Astrocyte (in vitro differentiated cells and primary cell): ENCODE data around the gene P3H1.

Experiments
- CTCF ChIP-seq: IDR thresholded peaks from 2 replicates; pipeline ENCODE4 v1.5.1; 2011; ENCODE audit warnings: low read depth, mild to moderate bottlenecking, inconsistent platforms, low read length, moderate library complexity; ENCODE audit not compliant: insufficient read depth
- EZH2 ChIP-seq: IDR thresholded peaks from 2 replicates; pipeline ENCODE4 v1.6.1; 2012; ENCODE audit warnings: mild to moderate bottlenecking, low read length, inconsistent platforms; ENCODE audit not compliant: insufficient read depth

DNA sequence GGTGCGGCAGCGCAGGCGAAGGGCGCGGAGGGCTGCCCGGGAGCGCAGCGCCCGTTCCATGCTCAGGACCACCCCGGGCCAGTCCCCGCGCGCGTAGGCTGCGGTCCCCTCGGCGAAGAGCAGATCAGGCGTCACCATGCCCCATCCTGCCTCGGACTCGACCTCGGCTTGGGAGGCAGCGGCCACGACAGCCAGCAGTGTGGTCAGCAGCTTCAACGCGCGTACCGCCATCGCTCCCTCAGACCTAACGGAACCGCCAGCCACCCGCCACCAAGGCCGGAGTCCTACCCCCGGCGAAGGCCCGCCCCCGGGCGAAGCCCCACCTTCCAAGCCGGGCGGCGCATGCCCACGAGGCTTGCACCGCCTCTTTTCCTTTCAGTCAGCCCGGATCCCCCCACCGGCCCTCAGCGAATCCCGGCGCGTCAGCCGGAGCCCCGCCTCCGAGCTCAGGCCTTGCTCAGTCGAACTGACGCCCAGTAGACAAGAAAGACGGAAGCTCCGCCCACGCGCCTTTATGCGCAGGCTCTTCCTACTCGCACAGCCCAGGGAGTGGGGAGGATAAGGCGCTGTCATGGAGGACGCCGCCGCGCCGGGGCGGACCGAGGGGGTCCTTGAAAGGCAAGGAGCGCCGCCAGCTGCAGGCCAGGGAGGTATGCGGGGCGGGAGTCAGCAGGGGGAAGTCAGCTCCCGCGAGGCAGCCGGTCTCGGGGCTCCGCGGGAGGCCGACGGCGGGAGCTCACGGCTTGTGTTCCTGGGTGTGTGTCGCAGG, at the start of gene P3H1, which contains the start of gene C1orf50:
- no peak for TF ChIP-seq CTCF
- no peak for TF ChIP-seq EZH2
